SK-N-MC (cell line): ENCODE results near the gene CUL4A.
"Not testable (repeated sequence)": the region's sequence is repeated elsewhere in the genome, so short reads cannot be mapped to it uniquely, and the experiment has no call there.

ENCODE experiments used
- DNase-seq: peaks from one replicate; pipeline ENCODE4 v3.0.0-alpha.2; 2011; ENCODE audit warnings: low read depth, low spot score
- H3K27ac ChIP-seq: fragments of 200-600 bp; sonication (generic); 2 replicates; pipeline ENCODE4 v1.5.1; 2016; ENCODE audit warnings: mixed run types
- H3K36me3 ChIP-seq: fragments of 200-600 bp; sonication (generic); 2 replicates; pipeline ENCODE4 v1.6.1; 2017; ENCODE audit warnings: antibody characterized with exemption, low read length, mixed read lengths; ENCODE audit not compliant: insufficient read depth
- H3K4me3 ChIP-seq: fragments of 200-600 bp; sonication (generic); 2 replicates; pipeline ENCODE4 v1.5.1; 2016
- H3K9ac ChIP-seq: fragments of 200-600 bp; sonication (generic); 2 replicates; pipeline ENCODE4 v1.8.0; 2017; ENCODE audit warnings: mixed run types, mixed read lengths; ENCODE audit not compliant: insufficient read length
- H3K9me3 ChIP-seq: fragments of 200-600 bp; sonication (generic); 2 replicates; pipeline ENCODE4 v1.6.1; 2017; ENCODE audit warnings: low read depth, mild to moderate bottlenecking, antibody characterized with exemption, low read length, moderate library complexity, mixed read lengths
- EZH2 ChIP-seq: fragments of 200-600 bp; sonication (generic); IDR thresholded peaks from one replicate; pipeline ENCODE4 v1.6.1; 2017; ENCODE audit warnings: antibody characterized with exemption
- FOXP2 ChIP-seq: optimal IDR thresholded peaks from 2 replicates; pipeline ENCODE3; 2011; ENCODE audit warnings: mild to moderate bottlenecking, moderate library complexity; ENCODE audit not compliant: insufficient read depth; ENCODE audit errors: extremely low read length, control extremely low read depth
- POLR2AphosphoS5 ChIP-seq: IDR thresholded peaks from 2 replicates; pipeline ENCODE4 v1.6.1; 2012; ENCODE audit warnings: mild to moderate bottlenecking, low read depth, low read length, borderline replicate concordance

Gene CUL4A

DNA sequence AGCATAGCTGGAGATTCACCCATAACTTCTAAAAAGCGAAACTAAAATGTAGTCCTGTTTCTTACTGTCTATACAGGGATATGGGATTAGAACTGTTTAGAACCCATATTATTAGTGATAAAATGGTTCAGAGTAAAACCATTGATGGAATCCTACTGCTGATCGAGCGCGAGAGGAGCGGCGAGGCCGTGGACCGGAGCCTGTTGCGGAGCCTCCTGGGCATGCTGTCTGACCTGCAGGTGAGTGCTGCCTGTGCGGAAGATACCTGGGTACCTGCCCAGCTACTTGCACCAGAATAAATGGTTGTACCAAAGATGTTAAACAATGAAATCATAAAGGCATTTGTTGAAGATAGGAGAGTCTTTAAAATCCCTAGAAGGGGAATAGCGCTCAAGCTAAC lies 23.7 kb downstream of the CUL4A start:
- H3K4me3 ChIP-seq = no peak overlapping the region
- TF ChIP-seq FOXP2 (no peak), EZH2 (no peak), POLR2AphosphoS5 (no peak)
- H3K36me3 ChIP-seq = peaks cover 29% of the 10 kb centered on the region
- no peaks in the 10 kb centered on the region for H3K9me3 ChIP-seq
- H3K9ac ChIP-seq = no peak overlapping the region
- no peak overlapping the region for H3K27ac ChIP-seq
- DNase-seq = no peak

GRCh38 chr13:113238536-113238935 lies 29.1 kb downstream of the CUL4A start:
- Histone ChIP-seq H3K9me3 (no peaks in the 10 kb centered on the region), H3K36me3 (peaks cover 40% of the 10 kb centered on the region), H3K4me3 (no peak overlapping the region), H3K9ac (no peak overlapping the region), H3K27ac (no peak overlapping the region)
- no peak for DNase-seq
- no peak for TF ChIP-seq FOXP2
- no peak for TF ChIP-seq EZH2
- no peak for TF ChIP-seq POLR2AphosphoS5

DNA sequence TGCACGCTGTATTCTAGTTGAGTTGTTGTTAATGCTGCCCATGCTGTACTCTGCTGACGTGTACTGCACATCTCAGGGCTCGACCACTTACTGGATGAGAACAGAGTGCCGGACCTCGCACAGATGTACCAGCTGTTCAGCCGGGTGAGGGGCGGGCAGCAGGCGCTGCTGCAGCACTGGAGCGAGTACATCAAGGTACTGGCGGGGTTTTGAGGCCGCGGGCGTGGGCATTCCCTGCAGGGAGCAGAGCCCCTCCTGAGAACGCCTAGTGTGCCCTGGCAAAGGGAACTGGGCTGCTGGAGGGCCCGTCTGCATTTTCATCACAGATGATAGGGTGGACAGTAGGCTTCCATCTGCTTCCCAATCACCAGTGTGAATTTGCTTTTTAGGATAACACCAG lies 29.9 kb downstream of the CUL4A start:
- Histone ChIP-seq H3K9ac (no peak overlapping the region), H3K36me3 (peaks cover 49% of the 10 kb centered on the region), H3K27ac (no peak overlapping the region), H3K4me3 (no peak overlapping the region), H3K9me3 (no peaks in the 10 kb centered on the region)
- no peak for DNase-seq
- TF ChIP-seq POLR2AphosphoS5 = no peak
- no peak for TF ChIP-seq FOXP2
- TF ChIP-seq EZH2 = no peak

DNA sequence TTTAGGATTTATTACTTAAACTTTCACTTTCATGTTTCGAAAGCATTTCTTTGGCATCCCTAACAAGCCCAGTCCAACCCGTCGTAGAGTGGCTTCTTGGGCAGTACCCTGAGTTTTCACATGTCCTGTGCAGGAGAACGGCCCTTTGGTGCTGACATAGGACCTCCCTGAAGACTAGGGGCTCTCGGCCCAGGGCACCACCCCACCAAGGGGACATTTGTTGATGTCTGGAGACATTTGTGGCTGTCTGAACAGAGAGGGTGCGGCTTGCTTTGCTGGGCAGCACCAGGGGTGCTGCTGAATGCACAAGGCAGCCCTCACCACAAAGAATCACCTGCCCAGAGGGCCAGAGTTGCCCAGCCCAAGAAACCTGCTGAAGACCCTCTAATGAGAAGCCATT lies 30.6 kb downstream of the CUL4A start:
- no peak overlapping the region for H3K9ac ChIP-seq

GRCh38 chr13:113241623-113242022 lies 32.2 kb downstream of the CUL4A start:
- peaks cover 70% of the 10 kb centered on the region for H3K36me3 ChIP-seq
- not testable (repeated sequence) for DNase-seq, H3K9ac ChIP-seq

More for the DNA sequence above, 30.6 kb downstream of the CUL4A start:
- DNase-seq = no peak
- H3K4me3 ChIP-seq = no peak overlapping the region
- H3K27ac ChIP-seq = no peak overlapping the region
- H3K36me3 ChIP-seq = peaks cover 54% of the 10 kb centered on the region
- no peak for TF ChIP-seq POLR2AphosphoS5
- no peak for TF ChIP-seq FOXP2
- TF ChIP-seq EZH2 = no peak
- no peaks in the 10 kb centered on the region for H3K9me3 ChIP-seq

GRCh38 chr13:113243847-113244246 lies 34.4 kb downstream of the CUL4A start:
- DNase-seq = no peak
- TF ChIP-seq POLR2AphosphoS5 = no peak
- no peak for TF ChIP-seq EZH2
- no peak for TF ChIP-seq FOXP2
- no peaks in the 10 kb centered on the region for H3K9me3 ChIP-seq
- H3K27ac ChIP-seq = no peak overlapping the region
- no peak overlapping the region for H3K4me3 ChIP-seq
- H3K36me3 ChIP-seq = peaks cover 79% of the 10 kb centered on the region
- H3K9ac ChIP-seq = no peak overlapping the region

More at GRCh38 chr13:113241623-113242022, 32.2 kb downstream of the CUL4A start:
- H3K4me3 ChIP-seq, H3K27ac ChIP-seq, H3K9me3 ChIP-seq: not testable (repeated sequence)

DNA sequence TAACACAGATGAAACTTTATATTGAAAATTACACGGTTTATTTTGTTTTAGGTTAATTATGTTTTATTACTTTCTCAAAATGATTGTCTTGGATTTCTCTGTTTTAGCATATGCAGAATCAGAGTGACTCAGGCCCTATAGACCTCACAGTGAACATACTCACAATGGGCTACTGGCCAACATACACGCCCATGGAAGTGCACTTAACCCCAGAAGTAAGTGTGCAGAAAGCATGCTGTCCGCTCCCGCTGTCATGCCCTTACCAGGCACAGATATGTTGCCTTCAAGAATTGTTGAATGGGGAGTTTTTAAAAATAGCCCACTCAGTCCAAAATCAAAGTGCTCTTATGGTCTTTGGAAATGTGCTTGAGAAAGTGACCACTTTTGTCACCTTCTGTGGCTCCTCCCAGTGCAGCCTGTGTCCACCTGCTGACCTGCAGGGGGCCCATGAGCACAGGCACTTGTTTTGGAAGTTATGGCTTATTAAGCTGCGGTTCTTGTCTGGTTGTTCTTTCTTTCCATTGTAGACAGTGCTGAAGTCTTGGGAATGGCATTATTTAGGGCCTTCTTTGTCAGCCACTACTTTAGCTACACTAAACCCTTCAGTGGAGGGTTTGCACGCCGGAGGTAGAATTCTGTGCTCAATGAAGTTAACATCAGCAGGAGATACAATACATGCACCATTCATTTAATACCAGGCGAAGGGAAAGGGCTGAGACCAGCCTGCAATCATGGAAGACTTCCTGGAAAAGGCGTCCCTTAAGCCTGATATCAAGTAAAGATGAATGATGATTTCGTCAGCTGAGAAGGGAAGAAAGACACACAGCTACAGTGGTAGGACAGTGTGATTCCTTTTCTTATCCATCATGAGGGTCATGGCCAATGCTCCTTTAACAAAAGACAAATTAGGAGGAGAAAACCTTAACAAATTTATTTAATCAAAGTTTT lies 36.7 kb downstream of the CUL4A start:
- no peak for DNase-seq
- H3K27ac ChIP-seq = no peak overlapping the region
- H3K36me3 ChIP-seq = peaks cover 89% of the 10 kb centered on the region
- no peak overlapping the region for H3K4me3 ChIP-seq
- no peaks in the 10 kb centered on the region for H3K9me3 ChIP-seq
- H3K9ac ChIP-seq = no peak overlapping the region
- no peak for TF ChIP-seq FOXP2
- TF ChIP-seq EZH2 = no peak
- no peak for TF ChIP-seq POLR2AphosphoS5

DNA sequence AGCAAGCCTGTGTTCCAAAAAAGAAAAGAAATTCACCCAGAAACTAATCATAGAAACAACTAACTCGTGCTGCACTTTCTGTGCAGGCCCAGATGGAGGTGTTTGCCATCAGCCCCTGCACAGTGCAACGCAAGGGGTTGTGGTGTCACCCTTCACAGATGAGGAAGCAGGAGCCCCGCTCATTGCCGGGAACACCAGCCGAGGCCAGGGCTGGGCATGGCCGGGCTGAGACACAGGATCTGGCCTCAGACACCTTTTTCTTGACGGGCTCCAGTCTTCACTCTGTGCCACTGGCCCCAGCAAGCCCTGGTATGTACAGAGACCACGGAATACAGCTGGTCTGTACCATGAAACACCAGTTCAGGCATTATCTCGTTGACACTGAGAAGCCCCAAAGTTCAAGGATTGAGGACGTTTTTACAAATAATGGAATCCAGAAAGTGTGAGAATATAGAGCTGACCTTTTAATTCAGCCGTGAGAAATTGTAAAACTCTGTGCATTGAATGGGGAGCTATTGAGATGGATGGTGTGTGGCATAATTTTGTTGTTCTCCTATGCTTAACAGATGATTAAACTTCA lies 43.2 kb downstream of the CUL4A start:
- Histone ChIP-seq H3K9me3 (no peaks in the 10 kb centered on the region), H3K27ac (no peak overlapping the region), H3K4me3 (no peak overlapping the region), H3K36me3 (peaks cover 78% of the 10 kb centered on the region), H3K9ac (no peak overlapping the region)
- no peak for TF ChIP-seq FOXP2
- no peak for TF ChIP-seq POLR2AphosphoS5
- TF ChIP-seq EZH2 = no peak
- DNase-seq = no peak

GRCh38 chr13:113257908-113258307 lies 48.5 kb downstream of the CUL4A start:
- not testable (repeated sequence) for DNase-seq, H3K9ac ChIP-seq, H3K9me3 ChIP-seq, H3K27ac ChIP-seq, H3K4me3 ChIP-seq
- H3K36me3 ChIP-seq = peaks cover 65% of the 10 kb centered on the region
